ENCODE measurements around the gene SLC6A5. TPM values are rescaled to one million over a fixed set of nuclear protein-coding genes. Genes with fewer than 3 reads are reported as not detected.

Gene SLC6A5
- total RNA-seq, 1 donor from 2014 or later, result not detected

DNA sequence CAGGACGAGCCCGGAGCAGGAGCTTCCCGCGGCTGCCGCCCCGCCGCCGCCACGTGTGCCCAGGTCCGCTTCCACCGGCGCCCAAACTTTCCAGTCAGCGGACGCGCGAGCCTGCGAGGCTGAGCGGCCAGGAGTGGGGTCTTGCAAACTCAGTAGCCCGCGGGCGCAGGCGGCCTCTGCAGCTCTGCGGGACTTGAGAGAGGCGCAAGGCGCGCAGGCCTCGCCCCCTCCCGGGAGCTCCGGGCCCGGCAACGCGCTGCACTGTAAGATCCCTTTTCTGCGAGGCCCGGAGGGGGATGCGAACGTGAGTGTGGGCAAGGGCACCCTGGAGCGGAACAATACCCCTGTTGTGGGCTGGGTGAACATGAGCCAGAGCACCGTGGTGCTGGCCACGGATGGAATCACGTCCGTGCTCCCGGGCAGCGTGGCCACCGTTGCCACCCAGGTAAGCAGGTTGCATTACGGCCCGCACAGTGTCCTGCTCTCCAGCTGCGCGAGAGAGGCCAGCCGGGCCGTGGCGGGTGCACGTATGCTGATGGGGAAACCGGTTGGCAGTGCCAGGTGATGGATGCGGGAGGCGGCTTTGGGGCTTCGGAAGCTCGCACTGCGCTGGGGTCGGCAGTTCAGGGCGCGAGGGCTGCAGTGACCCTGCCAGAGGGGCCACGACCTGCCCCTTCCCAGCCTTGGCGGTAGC lies 2.0 kb downstream of the SLC6A5 start:
- Histone ChIP-seq H3K27ac (no peak overlapping the region), H3K4me3 (no peak overlapping the region), H3K4me1 (peaks cover 11% of the 10 kb centered on the region), H3K27me3 (peaks cover 14% of the 10 kb centered on the region), H3K9me3 (no peaks in the 10 kb centered on the region), H3K36me3 (no peaks in the 10 kb centered on the region)
- TF ChIP-seq CTCF (IDR thresholded peaks at IDR 0.05), result no peak
- no peak for TF ChIP-seq POLR2A (IDR thresholded peaks at IDR 0.05)
- TF ChIP-seq POLR2AphosphoS5 (IDR thresholded peaks at IDR 0.05; ENCODE audit: insufficient read depth in 1 of 2, low read depth in 1 of 2), result no peak
- intact Hi-C loops (cut with DNase I), result no loop called here
- DNase-seq (ENCODE audit: extremely low spot score in 2 of 2), result no peak

DNA sequence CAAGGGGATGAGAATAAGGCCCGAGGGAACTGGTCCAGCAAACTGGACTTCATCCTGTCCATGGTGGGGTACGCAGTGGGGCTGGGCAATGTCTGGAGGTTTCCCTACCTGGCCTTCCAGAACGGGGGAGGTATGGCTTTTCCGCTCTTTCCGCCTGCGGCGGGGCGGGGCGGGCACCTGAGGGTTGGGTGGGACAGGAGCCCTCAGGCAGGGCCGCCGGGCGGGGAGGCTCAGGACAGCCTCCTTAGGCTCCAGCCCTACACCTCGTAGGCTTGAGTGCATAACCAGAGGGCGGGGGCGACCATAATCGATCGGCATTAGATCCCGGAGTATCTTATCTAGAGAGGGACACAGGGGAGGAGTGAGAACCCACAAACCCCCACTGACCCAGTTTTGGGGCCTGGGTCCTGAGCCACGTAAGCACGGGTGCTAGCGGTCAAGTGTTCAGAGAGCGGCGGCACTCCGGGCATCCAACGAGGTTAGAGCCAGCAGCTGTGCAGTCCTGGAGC lies 4.9 kb downstream of the SLC6A5 start:
- Histone ChIP-seq H3K9me3 (no peaks in the 10 kb centered on the region), H3K4me3 (no peak overlapping the region), H3K36me3 (no peaks in the 10 kb centered on the region), H3K27me3 (peaks cover 3% of the 10 kb centered on the region), H3K4me1 (no peaks in the 10 kb centered on the region), H3K27ac (no peak overlapping the region)
- no peak for TF ChIP-seq POLR2AphosphoS5 (IDR thresholded peaks at IDR 0.05; ENCODE audit: insufficient read depth in 1 of 2, low read depth in 1 of 2)
- no peak for TF ChIP-seq POLR2A (IDR thresholded peaks at IDR 0.05)
- no peak for TF ChIP-seq CTCF (IDR thresholded peaks at IDR 0.05)
- intact Hi-C loops (cut with DNase I), result no loop called here
- DNase-seq (ENCODE audit: extremely low spot score in 2 of 2), result no peak

- peaks cover 3% of the 10 kb centered on the region for H3K27me3 ChIP-seq
- no peak for DNase-seq (ENCODE audit: extremely low spot score in 2 of 2)
- TF ChIP-seq POLR2AphosphoS5 (IDR thresholded peaks at IDR 0.05; ENCODE audit: insufficient read depth in 1 of 2, low read depth in 1 of 2), result no peak
- TF ChIP-seq POLR2A (IDR thresholded peaks at IDR 0.05), result no peak
- no peak for TF ChIP-seq CTCF (IDR thresholded peaks at IDR 0.05)
- H3K27ac ChIP-seq, result no peak overlapping the region
- no peaks in the 10 kb centered on the region for H3K4me1 ChIP-seq
- H3K36me3 ChIP-seq, result no peaks in the 10 kb centered on the region
- H3K4me3 ChIP-seq, result no peak overlapping the region
- no peaks in the 10 kb centered on the region for H3K9me3 ChIP-seq
- intact Hi-C loops (cut with DNase I), result no loop called here
Measured at GRCh38 chr11:20604864-20605601, 5.6 kb downstream of the SLC6A5 start.

DNA sequence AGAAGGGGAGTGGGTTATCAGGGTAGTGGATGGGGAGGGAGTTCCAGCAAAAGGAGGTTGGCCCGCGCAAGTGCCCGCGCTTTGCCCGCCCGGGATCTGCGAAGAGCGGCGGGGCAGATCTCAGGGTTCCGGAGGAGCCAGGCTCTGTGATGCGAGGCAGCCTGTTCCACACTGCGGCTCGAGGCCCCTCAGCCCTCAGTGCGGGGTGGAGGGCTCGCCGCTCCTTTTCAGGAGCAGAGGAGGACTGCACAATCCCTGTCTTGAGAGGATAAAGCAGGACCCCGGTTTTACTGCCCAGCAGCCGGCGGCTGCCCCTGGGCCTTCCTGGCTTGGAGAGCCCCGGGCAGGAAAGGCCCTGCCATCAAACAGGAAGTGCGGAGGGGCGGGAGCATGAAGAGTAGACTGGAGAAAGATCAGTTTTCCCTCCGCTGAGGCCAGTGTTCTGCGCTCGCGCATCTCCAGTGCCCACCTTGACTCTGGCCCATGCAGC lies 6.2 kb downstream of the SLC6A5 start:
- Histone ChIP-seq H3K27me3 (peaks cover 3% of the 10 kb centered on the region), H3K36me3 (no peaks in the 10 kb centered on the region), H3K4me3 (no peak overlapping the region), H3K9me3 (no peaks in the 10 kb centered on the region), H3K27ac (no peak overlapping the region), H3K4me1 (no peaks in the 10 kb centered on the region)
- no peak for TF ChIP-seq CTCF (IDR thresholded peaks at IDR 0.05)
- no peak for TF ChIP-seq POLR2AphosphoS5 (IDR thresholded peaks at IDR 0.05; ENCODE audit: insufficient read depth in 1 of 2, low read depth in 1 of 2)
- no peak for TF ChIP-seq POLR2A (IDR thresholded peaks at IDR 0.05)
- no peak for DNase-seq (ENCODE audit: extremely low spot score in 2 of 2)
- intact Hi-C loops (cut with DNase I), result no loop called here

All from vagina (tissue), 2 donors.